K562 (cell line): ENCODE measurements around the gene SLC3A2. TPM values are rescaled to one million over a fixed set of nuclear protein-coding genes. Genes with fewer than 3 reads are reported as not detected.

ENCODE experiments used
- ATAC-seq: fragments of 200-7000 bp; cut with Tn5 transposase; 3 replicates; pipeline ENCODE4 v1.9.1; 2020; ENCODE audit warnings: moderate library complexity
- BruUV-seq: library from RNA; stranded (reverse); fragments of 400-500 nt; replicated peaks from 2 replicates; lab custom pipeline; 2021; lab: Mats Ljungman, UMichigan
- CTCF ChIA-PET: fragments of 300-600 bp; formaldehyde crosslinking; extraction: SDS; loops from one replicate; lab custom pipeline; 2021; ENCODE audit warnings: low intra/inter-chr PET ratio; lab: Yijun Ruan, JAX
- POLR2A ChIA-PET: fragments of 300-600, 350-650 bp; sonication (Branson Sonifier 250); formaldehyde crosslinking; extraction: SDS; loops from one replicate; lab custom pipeline; 2021; ENCODE audit warnings: antibody characterized with exemption, inconsistent platforms; lab: Yijun Ruan, JAX
- DNase-seq, 4 experiments: peaks; one replicate each; pipeline versions ENCODE4 v3.0.0 to v3.0.0-alpha.2; 2011 to 2018; ENCODE audit warnings: low spot score in 3 of 4, mixed read lengths in 3 of 4; ENCODE audit errors: extremely low read depth in 1 of 4
- FAIRE-seq: peaks from 2 replicates; lab custom pipeline; 2011; peaks lifted over from hg19 to GRCh38; lab: Jason Lieb, UNC
- H2AFZ ChIP-seq: 2 replicates; pipeline ENCODE4 v1.6.0; 2011; ENCODE audit warnings: low read depth, low read length, control low read depth, inconsistent platforms
- H3K27ac ChIP-seq: fragments of 200-600 bp; 3 replicates; pipeline ENCODE4 v1.8.0; 2011; ENCODE audit warnings: low read depth, mild to moderate bottlenecking, control low read depth, inconsistent platforms, low read length, moderate library complexity, mixed read lengths; ENCODE audit errors: extremely low read depth
- H3K27me3 ChIP-seq, 2 experiments: fragments of 300-600 bp in 1 of 2; 2 replicates in 1 of 2; 3 replicates in 1 of 2; pipeline versions ENCODE4 v1.6.0 to v1.8.0; 2011; ENCODE audit warnings: inconsistent platforms in 2 of 2, low read length in 2 of 2, mild to moderate bottlenecking in 1 of 2, mixed read lengths in 1 of 2, moderate library complexity in 1 of 2; ENCODE audit not compliant: control insufficient read depth in 2 of 2, insufficient read depth in 2 of 2
- H3K36me3 ChIP-seq: fragments of 300-600 bp; 3 replicates; pipeline ENCODE4 v1.8.0; 2011; ENCODE audit warnings: mild to moderate bottlenecking, low read length, inconsistent platforms; ENCODE audit not compliant: control insufficient read depth, insufficient read depth
- H3K4me1 ChIP-seq, 2 experiments: fragments of 200-600 bp in 1 of 2; replicated peaks in 1 of 2; 2 replicates in 1 of 2; 3 replicates in 1 of 2; pipeline versions ENCODE4 v1.5.1 to v1.8.0; 2011; ENCODE audit warnings: inconsistent platforms in 2 of 2, low read length in 2 of 2, mild to moderate bottlenecking in 1 of 2, mixed read lengths in 1 of 2, moderate library complexity in 1 of 2; ENCODE audit not compliant: control insufficient read depth in 2 of 2, insufficient read depth in 2 of 2
- H3K4me2 ChIP-seq: 2 replicates; pipeline ENCODE4 v1.6.1; 2011; ENCODE audit warnings: low read length, control low read depth, inconsistent platforms, mixed read lengths; ENCODE audit not compliant: insufficient read depth
- H3K4me3 ChIP-seq: fragments of 200-600 bp; sonication (generic), shearing (Covaris generic); 2 replicates; pipeline ENCODE4 v1.5.1; 2016; ENCODE audit warnings: control low read depth, inconsistent platforms
- H3K79me2 ChIP-seq: fragments of 200-600 bp; 3 replicates; pipeline ENCODE4 v1.8.0; 2011; ENCODE audit warnings: low read length, inconsistent platforms; ENCODE audit not compliant: control insufficient read depth, insufficient read depth
- H3K9ac ChIP-seq, 2 experiments: 2 replicates each; pipeline versions ENCODE4 v1.6.0 to v1.6.1; 2011; ENCODE audit warnings: low read depth in 2 of 2, low read length in 2 of 2, control low read depth in 1 of 2, inconsistent platforms in 1 of 2, mild to moderate bottlenecking in 1 of 2, mixed read lengths in 1 of 2; ENCODE audit not compliant: insufficient read depth in 1 of 2
- H3K9me1 ChIP-seq: one replicate; pipeline ENCODE4 v1.6.0; 2011; ENCODE audit warnings: inconsistent platforms, mild to moderate bottlenecking, low read length, moderate library complexity; ENCODE audit not compliant: control insufficient read depth, insufficient read depth
- H3K9me3 ChIP-seq: replicated peaks from 2 replicates; pipeline ENCODE4 v1.5.1; 2011; ENCODE audit warnings: low read depth, low read length, inconsistent platforms; ENCODE audit not compliant: control insufficient read depth, insufficient read depth
- H4K20me1 ChIP-seq: replicated peaks from 2 replicates; pipeline ENCODE4 v1.6.1; 2011; ENCODE audit warnings: low read length, inconsistent platforms, mixed read lengths; ENCODE audit not compliant: control insufficient read depth, insufficient read depth
- BCOR ChIP-seq: fragments of 450-650 bp; IDR thresholded peaks from 2 replicates; pipeline ENCODE4 v1.6.1; 2016
- CBX2 ChIP-seq: fragments of 200-600 bp; sonication (generic); IDR thresholded peaks from one replicate; pipeline ENCODE4 v1.6.1; 2012; ENCODE audit warnings: mild to moderate bottlenecking, low read length, inconsistent platforms; ENCODE audit not compliant: insufficient read depth, poor library complexity, severe bottlenecking
- CC2D1A ChIP-seq: fragments of 450-650 bp; IDR thresholded peaks from 2 replicates; pipeline ENCODE4 v1.6.1; 2017; ENCODE audit warnings: mild to moderate bottlenecking
- CHD2 ChIP-seq: IDR thresholded peaks from 2 replicates; pipeline ENCODE4 v1.6.1; 2011; ENCODE audit warnings: low read depth, low read length
- CREM ChIP-seq: IDR thresholded peaks from 2 replicates; pipeline ENCODE4 v1.6.1; 2014; ENCODE audit warnings: antibody characterized with exemption, low read depth
- FOXK1 ChIP-seq: sonication (generic); formaldehyde crosslinking; IDR thresholded peaks from 2 replicates; pipeline ENCODE4 v1.8.0; 2022; ENCODE audit warnings: missing genetic modification reagents, mild to moderate bottlenecking, borderline replicate concordance
- JUND ChIP-seq, 2 experiments: IDR thresholded peaks; 2 replicates in 1 of 2; 3 replicates in 1 of 2; pipeline ENCODE4 v1.6.1; 2011; ENCODE audit warnings: borderline replicate concordance in 2 of 2, low read depth in 2 of 2, low read length in 2 of 2, improper control_type of control experiment in 1 of 2, missing biosample characterization in 1 of 2, missing genetic modification characterization in 1 of 2, missing genetic modification reagents in 1 of 2
- NFIC ChIP-seq: fragments of 450-650 bp; IDR thresholded peaks from 2 replicates; pipeline ENCODE4 v1.6.1; 2017; ENCODE audit warnings: mild to moderate bottlenecking, inconsistent platforms
- NR2C1 ChIP-seq, 2 experiments: fragments of 450-650 bp; IDR thresholded peaks; 2 replicates each; pipeline ENCODE4 v1.6.1; 2017; ENCODE audit warnings: mild to moderate bottlenecking in 2 of 2, antibody characterized with exemption in 1 of 2, inconsistent platforms in 1 of 2, missing compliant biosample characterization in 1 of 2, missing genetic modification characterization in 1 of 2
- SOX6 ChIP-seq: fragments of 450-650 bp; IDR thresholded peaks from 2 replicates; pipeline ENCODE4 v1.6.1; 2014; ENCODE audit warnings: mild to moderate bottlenecking
- TFAM ChIP-seq: fragments of 250-450 bp; sonication (Bioruptor Pico); conservative IDR thresholded peaks from 2 replicates; pipeline ENCODE4 v1.5.0; 2021; ENCODE audit warnings: mild to moderate bottlenecking, moderate library complexity
- ZNF217 ChIP-seq: sonication (generic); formaldehyde crosslinking; IDR thresholded peaks from 2 replicates; pipeline ENCODE4 v1.8.0; 2022; ENCODE audit warnings: mild to moderate bottlenecking, missing genetic modification reagents
- ZNF23 ChIP-seq: fragments of 250-450 bp; sonication (Bioruptor Pico); IDR thresholded peaks from 2 replicates; pipeline ENCODE4 v1.4.0; 2020; ENCODE audit warnings: mild to moderate bottlenecking
- WGBS: fragments of 100-300 bp; shearing (Covaris generic); methylation state at CpG from one replicate; pipeline ENCODE4 v1.1.6; 2016; ENCODE audit warnings: low coverage, mixed read lengths; ENCODE audit not compliant: insufficient coverage; ENCODE audit errors: missing lambda C conversion rate; 5-methylcytosine and 5-hydroxymethylcytosine counted together
- in situ Hi-C: fragments of 300-500 bp; cut with MboI; formaldehyde crosslinking; loops from 4 replicates; pipeline ENCODE4 v1.15.0; 2018; ENCODE audit warnings: inconsistent platforms, mixed read lengths
- intact Hi-C: fragments of 100-400 bp; cut with micrococcal nuclease; formaldehyde crosslinking; loops from 2 replicates; pipeline ENCODE4 v1.14.2; 2022
- polyA plus RNA-seq, 8 experiments: library from polyadenylated mRNA; depleted of rRNA in 4 of 8; stranded (reverse) in 5 of 8; unstranded in 3 of 8; fragments of >200 nt; fragmentation: Nextera tagmentation in 2 of 8; fragmentation: Illumina TruSeq in 1 of 8; extraction: Ambion mirVana in 2 of 8; extraction: Trizol in 1 of 8; gene quantifications; 2 replicates each; pipeline versions ENCODE4 v1.2.1 to v1.2.3, GENCODE V29; 2011 to 2014; ENCODE audit warnings: inconsistent platforms in 1 of 8, missing spikeins in 1 of 8
- total RNA-seq, 7 experiments: library from RNA; depleted of rRNA in 6 of 7; stranded (reverse); fragments of >200 nt in 6 of 7; fragmentation: Illumina TruSeq in 2 of 7; extraction: Trizol in 2 of 7; gene quantifications; 2 replicates each; pipeline versions ENCODE4 v1.2.1 to v1.2.3, GENCODE V29; 2011 to 2021; ENCODE audit warnings: low replicate concordance in 1 of 7
- TF ChIP-seq, protein P1 (sequence below): fragments of 450-650 bp; formaldehyde crosslinking; IDR thresholded peaks from 2 replicates; pipeline ENCODE4 v1.4.0; 2020; ENCODE audit warnings: mild to moderate bottlenecking, moderate library complexity
- TF ChIP-seq, protein P2 (sequence below): fragments of 450-650 bp; IDR thresholded peaks from 2 replicates; pipeline ENCODE4 v1.6.1; 2018; ENCODE audit not compliant: partially characterized antibody

The SLC3A2 gene
- total and polyA plus RNA-seq, 9 of the 15 experiments (the other 6 are each of a cell fraction or from before 2014, with no cell fraction given) = 20.0 to 296 (median 214) TPM

GRCh38 chr11:62905927-62906531 is 25.3 kb downstream of the SLC3A2 start:
- FAIRE-seq = peak; percentile 98
- no peak for TF ChIP-seq ZNF217
- TF ChIP-seq FOXK1 (CRISPR knock-in tag) = peak; percentile 55; the same call in 1 of the 2 replicates
- TF ChIP-seq BCOR = peak; percentile 17; the same call in 1 of the 2 replicates
- TF ChIP-seq JUND (IDR thresholded peaks at IDR 0.05; ENCODE audit: borderline replicate concordance, low read depth, low read length) = peak; percentile 48; the same call in 1 of the 2 replicates
- no peak for TF ChIP-seq JUND (tag; IDR thresholded peaks at IDR 0.05; ENCODE audit: borderline replicate concordance, low read depth, low read length)
- no peak for TF ChIP-seq TFAM (CRISPR knock-in tag)
- TF ChIP-seq CHD2 = peak; percentile 31; the same call in 1 of the 2 replicates
- TF ChIP-seq NR2C1 (IDR thresholded peaks at IDR 0.05) = no peak
- no peak for TF ChIP-seq NR2C1 (tag; IDR thresholded peaks at IDR 0.05)
- TF ChIP-seq ZNF23 = no peak
- TF ChIP-seq NFIC = peak; percentile 41; the same call in 1 of the 2 replicates
- no peak for TF ChIP-seq CREM
- TF ChIP-seq, protein P1, sequence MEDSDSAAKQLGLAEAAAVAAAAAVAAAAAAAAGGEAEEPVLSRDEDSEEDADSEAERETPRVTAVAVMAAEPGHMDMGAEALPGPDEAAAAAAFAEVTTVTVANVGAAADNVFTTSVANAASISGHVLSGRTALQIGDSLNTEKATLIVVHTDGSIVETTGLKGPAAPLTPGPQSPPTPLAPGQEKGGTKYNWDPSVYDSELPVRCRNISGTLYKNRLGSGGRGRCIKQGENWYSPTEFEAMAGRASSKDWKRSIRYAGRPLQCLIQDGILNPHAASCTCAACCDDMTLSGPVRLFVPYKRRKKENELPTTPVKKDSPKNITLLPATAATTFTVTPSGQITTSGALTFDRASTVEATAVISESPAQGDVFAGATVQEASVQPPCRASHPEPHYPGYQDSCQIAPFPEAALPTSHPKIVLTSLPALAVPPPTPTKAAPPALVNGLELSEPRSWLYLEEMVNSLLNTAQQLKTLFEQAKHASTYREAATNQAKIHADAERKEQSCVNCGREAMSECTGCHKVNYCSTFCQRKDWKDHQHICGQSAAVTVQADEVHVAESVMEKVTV (CRISPR knock-in tag) = peak; percentile 86
- TF ChIP-seq CC2D1A = peak; percentile 85
- no peak for TF ChIP-seq CBX2
- TF ChIP-seq, protein P2, sequence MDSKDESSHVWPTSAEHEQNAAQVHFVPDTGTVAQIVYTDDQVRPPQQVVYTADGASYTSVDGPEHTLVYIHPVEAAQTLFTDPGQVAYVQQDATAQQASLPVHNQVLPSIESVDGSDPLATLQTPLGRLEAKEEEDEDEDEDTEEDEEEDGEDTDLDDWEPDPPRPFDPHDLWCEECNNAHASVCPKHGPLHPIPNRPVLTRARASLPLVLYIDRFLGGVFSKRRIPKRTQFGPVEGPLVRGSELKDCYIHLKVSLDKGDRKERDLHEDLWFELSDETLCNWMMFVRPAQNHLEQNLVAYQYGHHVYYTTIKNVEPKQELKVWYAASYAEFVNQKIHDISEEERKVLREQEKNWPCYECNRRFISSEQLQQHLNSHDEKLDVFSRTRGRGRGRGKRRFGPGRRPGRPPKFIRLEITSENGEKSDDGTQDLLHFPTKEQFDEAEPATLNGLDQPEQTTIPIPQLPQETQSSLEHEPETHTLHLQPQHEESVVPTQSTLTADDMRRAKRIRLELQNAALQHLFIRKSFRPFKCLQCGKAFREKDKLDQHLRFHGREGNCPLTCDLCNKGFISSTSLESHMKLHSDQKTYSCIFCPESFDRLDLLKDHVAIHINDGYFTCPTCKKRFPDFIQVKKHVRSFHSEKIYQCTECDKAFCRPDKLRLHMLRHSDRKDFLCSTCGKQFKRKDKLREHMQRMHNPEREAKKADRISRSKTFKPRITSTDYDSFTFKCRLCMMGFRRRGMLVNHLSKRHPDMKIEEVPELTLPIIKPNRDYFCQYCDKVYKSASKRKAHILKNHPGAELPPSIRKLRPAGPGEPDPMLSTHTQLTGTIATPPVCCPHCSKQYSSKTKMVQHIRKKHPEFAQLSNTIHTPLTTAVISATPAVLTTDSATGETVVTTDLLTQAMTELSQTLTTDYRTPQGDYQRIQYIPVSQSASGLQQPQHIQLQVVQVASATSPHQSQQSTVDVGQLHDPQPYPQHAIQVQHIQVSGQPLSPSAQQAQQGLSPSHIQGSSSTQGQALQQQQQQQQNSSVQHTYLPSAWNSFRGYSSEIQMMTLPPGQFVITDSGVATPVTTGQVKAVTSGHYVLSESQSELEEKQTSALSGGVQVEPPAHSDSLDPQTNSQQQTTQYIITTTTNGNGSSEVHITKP = peak; percentile 24
- TF ChIP-seq SOX6 = 0 out of 2 replicates have a peak, but pooled peaks have one; percentile 26

More at GRCh38 chr11:62905927-62906531, 25.3 kb downstream of the SLC3A2 start:
- POLR2A ChIA-PET = interaction anchor here (0.9 to 3.7 kb wide), 5 partner anchors 9 to 116 kb away, joined by 4 to 22 read pairs (median 7); no protein-coding TSS in a partner anchor
- DNase-seq (peak; percentile 87 to 90 (median 90)), ATAC-seq (peak; percentile 92)
- Histone ChIP-seq H4K20me1 (no peaks in the 10 kb centered on the region), H3K36me3 (no peaks in the 10 kb centered on the region), H3K4me3 (no peak overlapping the region), H3K27me3 (peaks cover 7 to 41% of the 10 kb centered on the region in 2 experiments; a peak in 3 of 5 replicates), H3K79me2 (no peaks in the 10 kb centered on the region), H3K9me1 (no peaks in the 10 kb centered on the region), H3K9me3 (no peaks in the 10 kb centered on the region), H2AFZ (peak overlapping the region; percentile 9; the same call in 1 of the 2 replicates), H3K9ac (no peak overlapping the region), H3K4me2 (peak overlapping the region; percentile 9; the same call in 1 of the 2 replicates), H3K4me1 (peaks cover 6 to 18% of the 10 kb centered on the region in 2 experiments; a peak in 4 of 5 replicates), H3K27ac (no peak overlapping the region)
- in situ Hi-C loops (loop anchor here (5.0 kb wide), 2 partner anchors 116 to 296 kb away; no protein-coding TSS in a partner anchor), intact Hi-C loops (loop anchor here (1.0 to 5.0 kb wide), 4 partner anchors 17 to 306 kb away; no protein-coding TSS in a partner anchor)
- CTCF ChIA-PET = interaction anchor here (0.6 to 4.1 kb wide), 8 partner anchors 17 to 1346 kb away, joined by 3 to 60 read pairs (median 4); partner anchors contain the start of gene PLCB3
- no TSS peak for BruUV-seq
- WGBS = 4% methylated on average over 14 of the region's 14 CpGs
